Right atrium auricular region (tissue), 2 donors: ENCODE data around the gene SSR2. TPM values are rescaled to one million over a fixed set of nuclear protein-coding genes. Genes with fewer than 3 reads are reported as not detected.

Experiments used
- DNase-seq: peaks from one replicate; pipeline ENCODE4 v3.0.0-alpha.2; 2019; ENCODE audit warnings: low spot score
- H3K27ac ChIP-seq, 2 donors: fragments of 200-600 bp; sonication (generic); 1 replicate in 1 of 2; 2 replicates in 1 of 2; pipeline ENCODE4 v1.5.1; 2016 to 2019
- H3K27me3 ChIP-seq, 2 donors: fragments of 200-600 bp; sonication (generic); one replicate each; pipeline versions ENCODE4 v1.5.1 to v1.6.0; 2017 to 2019
- H3K36me3 ChIP-seq: fragments of 200-600 bp; sonication (generic); one replicate; pipeline ENCODE4 v1.5.1; 2016
- H3K4me1 ChIP-seq, 2 donors: fragments of 200-600 bp; sonication (generic); one replicate each; pipeline versions ENCODE4 v1.5.1 to v1.6.0; 2017 to 2019
- H3K4me3 ChIP-seq, 2 donors: fragments of 200-600 bp; sonication (generic); 1 replicate in 1 of 2; 2 replicates in 1 of 2; pipeline ENCODE4 v1.5.1; 2017 to 2019; ENCODE audit warnings: mild to moderate bottlenecking in 1 of 2, moderate library complexity in 1 of 2
- H3K9me3 ChIP-seq, 2 donors: fragments of 200-600 bp; sonication (generic); one replicate each; pipeline ENCODE4 v1.5.1; 2019
- CTCF ChIP-seq, 2 donors: fragments of 200-600 bp; sonication (generic); IDR thresholded peaks; one replicate each; pipeline ENCODE4 v1.5.1; 2019; ENCODE audit warnings: antibody characterized with exemption in 2 of 2
- total RNA-seq, 2 donors: library from RNA; depleted of rRNA; stranded (reverse); fragments of >200 nt; gene quantifications; one replicate each; pipeline ENCODE4 v1.1.0, GENCODE V29; 2016

SSR2 gene
- total RNA-seq, 2 donors from 2014 or later: 87.6 to 206 TPM

DNA sequence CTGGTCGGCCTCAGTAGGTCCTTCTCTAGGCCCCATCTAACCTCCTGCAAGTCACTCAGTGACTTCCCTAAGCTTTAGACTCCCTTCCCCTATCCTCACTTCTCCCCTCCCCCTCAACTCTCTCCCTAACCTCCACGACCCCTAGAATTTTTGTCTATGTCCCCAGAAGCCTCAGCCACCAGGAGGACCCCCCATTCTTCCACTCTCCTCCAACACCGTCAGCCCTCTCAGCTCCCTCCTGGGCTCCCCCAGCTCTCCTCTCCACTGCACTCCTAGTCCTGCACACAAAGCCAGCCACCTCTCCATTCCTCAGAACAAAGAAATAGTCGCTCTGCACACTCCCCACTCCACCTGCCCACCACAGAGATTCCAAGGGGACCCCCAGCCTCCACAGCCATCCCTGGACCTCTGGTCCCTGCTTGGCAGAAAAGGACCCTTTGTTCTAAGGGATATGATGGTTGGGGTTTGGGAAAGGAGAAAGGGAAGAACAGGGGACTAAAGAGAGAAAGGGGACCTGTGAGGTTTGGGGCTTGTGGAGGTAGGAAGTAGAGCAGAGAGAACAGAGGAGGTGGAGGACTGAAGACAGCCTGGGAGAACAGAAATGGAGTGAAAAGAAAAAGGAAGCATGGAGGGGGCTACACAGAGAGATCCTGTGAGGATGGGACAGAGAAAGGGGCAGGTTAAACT is 45.2 kb downstream of the SSR2 start:
- Histone ChIP-seq H3K36me3 (no peaks in the 10 kb centered on the region), H3K9me3 (no peaks in the 10 kb centered on the region), H3K27ac (peak overlapping the region; percentile 96 to 98), H3K4me1 (peaks cover 0 to 89% of the 10 kb centered on the region in 2 donors), H3K27me3 (no peaks in the 10 kb centered on the region), H3K4me3 (peak overlapping the region; percentile 87 to 97)
- DNase-seq: no peak
- TF ChIP-seq CTCF (IDR thresholded peaks at IDR 0.05): no peak

DNA sequence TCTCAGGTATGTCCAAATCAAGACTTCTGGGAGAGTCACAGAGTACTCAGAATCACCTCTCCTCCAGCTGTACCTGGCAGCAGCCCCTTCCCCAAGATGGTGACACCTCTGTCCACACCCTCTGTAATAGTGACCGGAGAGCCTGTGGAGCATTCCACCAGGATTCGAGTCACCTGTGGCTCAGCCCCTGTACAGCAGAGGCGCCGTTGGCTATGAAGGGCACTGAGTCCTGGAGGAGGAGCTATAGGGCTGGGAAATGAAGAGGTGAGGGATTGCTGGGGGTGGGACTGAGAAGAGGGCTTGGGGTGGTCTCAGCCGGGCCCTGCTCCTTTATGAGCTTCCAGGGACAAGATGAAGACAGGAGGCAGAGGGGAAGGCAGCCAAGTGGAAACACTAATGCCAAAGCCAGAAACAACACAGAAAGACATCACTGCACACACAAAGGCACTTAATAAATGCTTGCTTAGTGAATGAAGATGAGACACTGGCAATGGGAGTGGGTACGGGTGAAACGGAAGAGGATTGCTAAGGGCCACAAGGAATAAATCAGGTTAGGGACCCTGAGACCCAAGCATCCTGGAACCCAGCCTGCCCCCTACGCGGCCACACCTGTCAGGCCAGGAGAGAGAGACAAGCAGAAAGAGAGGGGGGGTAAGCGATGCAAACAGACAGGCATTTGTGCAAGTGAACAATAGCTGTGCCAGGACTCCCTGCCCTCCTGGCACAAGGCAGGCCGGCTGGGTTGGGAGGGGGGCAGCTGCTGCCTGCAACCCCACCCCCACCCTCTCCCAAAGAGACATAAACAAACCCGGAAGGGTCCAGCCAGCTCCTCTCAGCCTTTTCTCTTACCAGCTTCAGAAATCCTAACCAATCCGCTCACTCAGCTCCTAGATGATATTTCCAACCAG is 46.3 kb downstream of the SSR2 start:
- Histone ChIP-seq H3K27me3 (no peaks in the 10 kb centered on the region), H3K27ac (peak overlapping the region; percentile 96 to 98), H3K9me3 (no peaks in the 10 kb centered on the region), H3K4me3 (peak overlapping the region; percentile 87 to 97), H3K36me3 (no peaks in the 10 kb centered on the region), H3K4me1 (peaks cover 0 to 89% of the 10 kb centered on the region in 2 donors)
- no peak for TF ChIP-seq CTCF (IDR thresholded peaks at IDR 0.05)
- no peak for DNase-seq

DNA sequence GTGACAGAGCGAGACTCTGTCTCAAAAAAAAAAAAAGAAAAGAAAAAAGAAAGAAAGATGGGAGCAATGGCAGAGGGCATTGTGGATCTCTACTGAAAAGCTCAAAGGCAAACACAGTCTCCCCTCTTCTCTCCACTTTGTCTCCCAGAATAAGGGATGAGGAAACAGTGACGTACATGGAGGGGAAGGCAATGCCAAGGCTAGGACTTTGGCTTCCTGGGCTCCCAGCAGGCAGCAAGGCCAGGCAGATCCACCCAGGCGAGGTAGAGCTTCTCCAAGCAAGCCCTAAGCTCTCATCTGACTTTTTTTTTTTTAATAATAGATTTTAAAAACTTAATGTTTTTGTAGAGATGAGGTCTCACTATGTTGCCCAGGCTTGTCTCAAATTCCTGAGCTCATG is 47.0 kb downstream of the SSR2 start:
- DNase-seq: no peak
- no peak for TF ChIP-seq CTCF (IDR thresholded peaks at IDR 0.05)
- H3K9me3 ChIP-seq: no peaks in the 10 kb centered on the region
- H3K4me3 ChIP-seq: peak overlapping the region in 1 of 2 donors; percentile 0
- peak overlapping the region; percentile 96 to 98 for H3K27ac ChIP-seq
- H3K27me3 ChIP-seq: no peaks in the 10 kb centered on the region
- H3K36me3 ChIP-seq: no peaks in the 10 kb centered on the region
- H3K4me1 ChIP-seq: peaks cover 0 to 89% of the 10 kb centered on the region in 2 donors

DNA sequence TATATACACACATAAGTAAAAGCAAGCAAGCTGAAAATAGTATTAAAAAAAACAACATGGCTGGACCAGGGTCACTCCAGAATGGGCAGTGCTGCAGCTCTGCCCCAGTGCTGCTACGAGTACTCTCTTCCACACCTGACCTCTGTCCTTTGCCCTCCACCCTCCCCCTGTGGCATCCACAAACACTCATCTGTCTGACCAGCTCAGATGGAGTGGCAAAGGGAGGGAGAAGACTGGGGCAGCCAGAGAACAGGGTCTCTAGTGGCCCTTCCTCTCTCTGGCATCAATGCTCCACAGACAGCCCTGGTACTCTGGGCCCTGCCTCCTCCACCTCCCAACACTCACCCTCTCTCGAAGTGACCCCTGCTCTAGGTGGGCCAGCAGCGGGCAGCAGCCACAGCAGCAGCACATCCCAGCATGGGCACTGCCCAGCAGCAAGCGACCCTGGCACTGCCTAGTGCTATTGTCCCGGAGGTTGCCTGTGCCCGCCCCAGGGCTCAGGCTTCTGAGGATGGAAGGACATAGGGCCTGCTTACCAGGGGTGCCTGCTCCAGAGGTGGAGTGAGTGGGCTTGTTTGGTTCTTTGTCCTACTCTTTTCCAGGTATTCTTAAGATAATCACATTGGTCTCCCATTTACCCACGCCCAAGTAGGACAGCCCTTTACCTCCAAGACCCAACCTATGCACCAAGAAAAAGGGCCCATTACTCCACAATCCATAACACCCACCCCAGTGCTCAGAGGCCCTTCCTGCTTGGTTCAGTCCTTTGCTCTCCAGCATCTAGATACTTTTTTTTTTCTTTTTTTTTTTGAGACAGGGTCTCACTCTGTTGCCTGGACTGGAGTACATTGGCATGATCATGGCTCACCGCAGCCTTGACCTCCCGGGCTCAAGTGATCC is 48.6 kb downstream of the SSR2 start:
- no peaks in the 10 kb centered on the region for H3K27me3 ChIP-seq
- peaks cover 2% of the 10 kb centered on the region for H3K36me3 ChIP-seq
- no peak for DNase-seq
- no peak overlapping the region for H3K4me3 ChIP-seq
- no peak for TF ChIP-seq CTCF (IDR thresholded peaks at IDR 0.05)
- peak overlapping the region; percentile 39 to 47 for H3K27ac ChIP-seq
- H3K9me3 ChIP-seq: no peaks in the 10 kb centered on the region
- H3K4me1 ChIP-seq: peaks cover 0 to 100% of the 10 kb centered on the region in 2 donors

DNA sequence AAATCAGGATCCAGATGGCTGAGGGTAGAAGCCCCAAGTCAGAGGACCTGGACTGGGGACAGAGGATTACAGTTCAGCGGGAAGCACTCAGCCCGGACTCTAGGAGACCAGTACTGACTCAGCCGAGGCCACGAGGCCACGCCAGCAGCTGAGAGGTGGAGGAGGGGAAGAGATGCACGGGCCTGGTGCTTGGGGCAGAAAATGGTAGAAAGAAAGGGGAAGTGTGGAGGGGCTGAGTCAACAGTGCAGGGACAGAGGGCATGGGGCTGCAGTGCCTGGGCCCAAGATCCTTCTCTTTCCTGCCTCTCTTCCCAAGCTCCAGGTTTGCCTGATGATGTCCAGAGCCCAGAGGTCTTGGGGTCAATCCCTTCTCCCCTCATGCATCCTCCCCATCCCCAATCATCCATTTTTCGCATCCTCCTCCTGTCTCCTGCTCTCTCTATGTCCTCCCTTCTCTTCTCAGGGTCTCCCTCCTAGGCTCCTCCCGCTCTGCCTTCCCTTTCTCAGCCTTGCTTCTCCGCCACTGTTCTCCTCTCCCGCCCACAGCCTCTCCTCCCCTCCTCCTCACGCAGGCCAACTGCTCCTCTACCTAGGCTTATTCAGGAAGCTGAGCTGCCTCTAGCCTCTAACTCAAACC is 50.1 kb downstream of the SSR2 start:
- peaks cover 14% of the 10 kb centered on the region for H3K36me3 ChIP-seq
- TF ChIP-seq CTCF (IDR thresholded peaks at IDR 0.05): no peak
- H3K27me3 ChIP-seq: no peaks in the 10 kb centered on the region
- peak; percentile 85 for DNase-seq
- H3K9me3 ChIP-seq: no peaks in the 10 kb centered on the region
- H3K27ac ChIP-seq: peak overlapping the region; percentile 75 to 84
- H3K4me3 ChIP-seq: no peak overlapping the region
- H3K4me1 ChIP-seq: peaks cover 0 to 100% of the 10 kb centered on the region in 2 donors
